HCT116 (cell line): ENCODE measurements around the gene VAMP3. TPM values are rescaled to one million over a fixed set of nuclear protein-coding genes. Genes with fewer than 3 reads are reported as not detected.

Experiments
- ATAC-seq: fragments of 200-7000 bp; cut with Tn5 transposase; 2 replicates; pipeline ENCODE4 v1.9.1; 2020; ENCODE audit warnings: mild to moderate bottlenecking, moderate library complexity
- BruUV-seq: library from RNA; stranded (reverse); fragments of 400-500 nt; replicated peaks from 2 replicates; lab custom pipeline; 2021; lab: Mats Ljungman, UMichigan
- CTCF ChIA-PET: fragments of 300-600 bp; sonication (Branson Sonifier 250); formaldehyde crosslinking; loops from one replicate; lab custom pipeline; 2021; ENCODE audit warnings: antibody characterized with exemption; lab: Charles Lee
- POLR2A ChIA-PET: fragments of 300-600, 350-600 bp; sonication (Branson Sonifier 250); formaldehyde crosslinking; loops from one replicate; lab custom pipeline; 2021; ENCODE audit warnings: antibody characterized with exemption; lab: Charles Lee
- RAD21 ChIA-PET, 2 experiments: fragments of 300-600 bp; sonication (Branson Sonifier 250); formaldehyde crosslinking; loops; one replicate each; lab custom pipeline; 2023; ENCODE audit warnings: low total read pairs in 2 of 2; ENCODE audit not compliant: uncharacterized antibody in 2 of 2, unreplicated experiment in 2 of 2, low non-redundant PET in 1 of 2; lab: Charles Lee
- DNase-seq: peaks from one replicate; pipeline ENCODE4 v3.0.0-alpha.2; 2010; ENCODE audit warnings: low read depth, low spot score
- H2AFZ ChIP-seq: fragments of 200-600 bp; shearing (Covaris generic), sonication (generic); 2 replicates; pipeline ENCODE4 v1.6.1; 2017; ENCODE audit warnings: low read depth, mixed run types, mixed read lengths, antibody characterized with exemption, low read length; ENCODE audit not compliant: poor library complexity, severe bottlenecking
- H3K27ac ChIP-seq: 2 replicates; pipeline ENCODE4 v1.5.1; 2012; ENCODE audit warnings: low read depth, low read length
- H3K27me3 ChIP-seq: fragments of 200-600 bp; sonication (generic); 2 replicates; pipeline ENCODE4 v1.6.1; 2016; ENCODE audit warnings: mixed run types, low read length, mixed read lengths; ENCODE audit not compliant: insufficient read depth
- H3K36me3 ChIP-seq, 2 experiments: fragments of 200-500 bp in 1 of 2; fragments of 200-600 bp in 1 of 2; sonication (Bioruptor generic) in 1 of 2; sonication (generic) in 1 of 2; 2 replicates each; pipeline versions ENCODE4 v1.5.1 to v1.6.1; 2014 to 2016; ENCODE audit warnings: low read length in 2 of 2, inconsistent platforms in 1 of 2, mixed read lengths in 1 of 2, mixed run types in 1 of 2; ENCODE audit not compliant: insufficient read depth in 2 of 2, control insufficient read depth in 1 of 2
- H3K4me1 ChIP-seq, 2 experiments: fragments of 200-600 bp in 1 of 2; sonication (generic) in 1 of 2; 2 replicates each; pipeline versions ENCODE4 v1.5.1 to v1.6.1; 2012 to 2017; ENCODE audit warnings: low read length in 2 of 2, inconsistent platforms in 1 of 2, mild to moderate bottlenecking in 1 of 2, mixed read lengths in 1 of 2, mixed run types in 1 of 2, moderate library complexity in 1 of 2; ENCODE audit not compliant: insufficient read depth in 2 of 2, control insufficient read depth in 1 of 2
- H3K4me2 ChIP-seq: fragments of 200-600 bp; sonication (generic); 2 replicates; pipeline ENCODE4 v1.6.1; 2017; ENCODE audit warnings: mixed run types, low read length, mixed read lengths
- H3K4me3 ChIP-seq, 2 experiments: fragments of 200-600 bp in 1 of 2; sonication (generic) in 1 of 2; replicated peaks in 1 of 2; 2 replicates each; pipeline ENCODE4 v1.5.1; 2011 to 2016; ENCODE audit warnings: low read length in 2 of 2, control low read depth in 1 of 2, low read depth in 1 of 2, mild to moderate bottlenecking in 1 of 2, mixed read lengths in 1 of 2, mixed run types in 1 of 2
- H3K79me2 ChIP-seq: fragments of 200-600 bp; sonication (generic); 2 replicates; pipeline ENCODE4 v1.6.1; 2017; ENCODE audit warnings: mild to moderate bottlenecking, mixed run types, low read length, moderate library complexity, mixed read lengths; ENCODE audit not compliant: insufficient read depth
- H3K9ac ChIP-seq: fragments of 200-600 bp; sonication (generic); 2 replicates; pipeline ENCODE4 v1.6.1; 2016; ENCODE audit warnings: low read length, mixed read lengths
- H3K9me2 ChIP-seq: fragments of 200-600 bp; sonication (generic), shearing (Covaris generic); 2 replicates; pipeline ENCODE4 v1.6.1; 2017; ENCODE audit warnings: mixed run types, mild to moderate bottlenecking, moderate library complexity; ENCODE audit not compliant: insufficient read depth
- H3K9me3 ChIP-seq, 2 experiments: fragments of 200-500 bp in 1 of 2; fragments of 200-600 bp in 1 of 2; sonication (Bioruptor generic) in 1 of 2; sonication (generic) in 1 of 2; 2 replicates each; pipeline ENCODE4 v1.6.1; 2014 to 2017; ENCODE audit warnings: low read length in 2 of 2, mixed read lengths in 2 of 2, inconsistent platforms in 1 of 2, low read depth in 1 of 2, mild to moderate bottlenecking in 1 of 2, mixed run types in 1 of 2, moderate library complexity in 1 of 2; ENCODE audit not compliant: control insufficient read depth in 1 of 2, insufficient read depth in 1 of 2
- H4K20me1 ChIP-seq: fragments of 200-600 bp; sonication (generic), shearing (Covaris generic); 2 replicates; pipeline ENCODE4 v1.6.1; 2017; ENCODE audit warnings: mixed run types, mild to moderate bottlenecking, moderate library complexity; ENCODE audit not compliant: insufficient read depth
- CTCF ChIP-seq, 3 experiments: fragments of 200-600 bp in 1 of 3; sonication (generic) in 1 of 3; IDR thresholded peaks in 2 of 3; conservative IDR thresholded peaks in 1 of 3; 2 replicates each; pipeline ENCODE4 v1.5.1; 2012 to 2017; ENCODE audit warnings: low read depth in 2 of 3, low read length in 2 of 3, antibody characterized with exemption in 1 of 3, borderline replicate concordance in 1 of 3, control low read depth in 1 of 3, mild to moderate bottlenecking in 1 of 3, mixed read lengths in 1 of 3, mixed run types in 1 of 3, moderate library complexity in 1 of 3; ENCODE audit not compliant: insufficient read depth in 1 of 3
- RAD21 ChIP-seq: IDR thresholded peaks from 2 replicates; pipeline ENCODE4 v1.6.1; 2012; ENCODE audit warnings: low read depth, mild to moderate bottlenecking
- TCF7L2 ChIP-seq: IDR thresholded peaks from 2 replicates; pipeline ENCODE4 v1.7.0; 2011; ENCODE audit warnings: borderline replicate concordance, inconsistent platforms; ENCODE audit not compliant: insufficient read depth, insufficient read length; ENCODE audit errors: extremely low read depth
- intact Hi-C: fragments of 100-400 bp; cut with micrococcal nuclease; formaldehyde crosslinking; loops from 2 replicates; pipeline ENCODE4 v1.10.0; 2022
- total RNA-seq: library from RNA; stranded (reverse); gene quantifications from one replicate; pipeline ENCODE4 v1.2.1, GENCODE V29; 2021; ENCODE audit not compliant: unreplicated experiment

Gene VAMP3
- total RNA-seq, 1 experiment from 2014 or later = 79.3 TPM

- RAD21 ChIA-PET = interaction anchor here (1.2 to 1.9 kb wide), 4 partner anchors 83 to 86 kb away, joined by 5 to 10 read pairs (median 7); no protein-coding TSS in a partner anchor
- peak; percentile 72 for ATAC-seq
- intact Hi-C loops = loop anchor here (1.0 kb wide), 1 partner anchor 85 kb away; no protein-coding TSS in a partner anchor
- POLR2A ChIA-PET = interaction anchor here (1.1 kb wide), 1 partner anchor 13 kb away, joined by 3 read pairs; no protein-coding TSS in a partner anchor
- no peak overlapping the region for H3K4me3 ChIP-seq
- H4K20me1 ChIP-seq = no peaks in the 10 kb centered on the region
- H3K9me2 ChIP-seq = no peaks in the 10 kb centered on the region
- H3K4me2 ChIP-seq = no peak overlapping the region
- H2AFZ ChIP-seq = no peak overlapping the region
- BruUV-seq = no TSS peak
- H3K4me1 ChIP-seq = no peaks in the 10 kb centered on the region
- peak; percentile 84 for TF ChIP-seq RAD21
- no peak for TF ChIP-seq TCF7L2
- TF ChIP-seq CTCF (IDR thresholded peaks at IDR 0.05 in 2 of 3, conservative IDR thresholded peaks at IDR 0.05 in 1 of 3; ENCODE audit: borderline replicate concordance in 1 of 3, insufficient read depth in 1 of 3, low read depth in 2 of 3, low read length in 2 of 3) = peak; percentile 77 to 93 (median 89)
- no peaks in the 10 kb centered on the region for H3K9me3 ChIP-seq
- peaks cover 4% of the 10 kb centered on the region in 2 experiments; a peak in 2 of 4 replicates for H3K36me3 ChIP-seq
- H3K79me2 ChIP-seq = no peaks in the 10 kb centered on the region
- H3K27me3 ChIP-seq = no peaks in the 10 kb centered on the region
- peak; percentile 32 for DNase-seq
- CTCF ChIA-PET = interaction anchor here (0.7 to 5.3 kb wide), 10 partner anchors 8 to 790 kb away, joined by 3 to 96 read pairs (median 6); no protein-coding TSS in a partner anchor
- no peak overlapping the region for H3K27ac ChIP-seq
- H3K9ac ChIP-seq = no peak overlapping the region
Observed at GRCh38 chr1:7752512-7753417, 18.3 kb upstream of the VAMP3 start.
